HepG2 (cell line): ENCODE data around the gene GATB. TPM values are rescaled to one million over a fixed set of nuclear protein-coding genes. Genes with fewer than 3 reads are reported as not detected.

ENCODE experiments used
- ATAC-seq: fragments of 200-7000 bp; cut with Tn5 transposase; 3 replicates; pipeline ENCODE4 v1.9.1; 2020; ENCODE audit warnings: mild to moderate bottlenecking, moderate library complexity
- BruUV-seq: library from RNA; stranded (reverse); fragments of 400-500 nt; replicated peaks from 2 replicates; lab custom pipeline; 2021; lab: Mats Ljungman, UMichigan
- CTCF ChIA-PET: fragments of 300-600 bp; formaldehyde crosslinking; extraction: SDS; loops from one replicate; lab custom pipeline; 2021; ENCODE audit warnings: low total read pairs, inconsistent platforms, low intra/inter-chr PET ratio; lab: Yijun Ruan, JAX
- POLR2A ChIA-PET: fragments of 350-600 bp; sonication (Branson Sonifier 250); formaldehyde crosslinking; loops from one replicate; lab custom pipeline; 2020; ENCODE audit warnings: antibody characterized with exemption, inconsistent platforms; lab: Yijun Ruan, JAX
- DNase-seq: peaks from one replicate; pipeline ENCODE4 v3.0.0-alpha.2; 2015; ENCODE audit warnings: low spot score
- FAIRE-seq: peaks from 3 replicates; lab custom pipeline; 2011; peaks lifted over from hg19 to GRCh38; lab: Jason Lieb, UNC
- H2AFZ ChIP-seq: one replicate; pipeline ENCODE4 v1.6.1; 2011; ENCODE audit warnings: low read length, inconsistent platforms
- H3K27ac ChIP-seq: fragments of 300-600 bp; 3 replicates; pipeline ENCODE4 v1.8.0; 2011; ENCODE audit warnings: mixed run types, mild to moderate bottlenecking, mixed read lengths, low read length, inconsistent platforms; ENCODE audit not compliant: insufficient read depth; ENCODE audit errors: extremely low read length
- H3K27me3 ChIP-seq, 2 experiments: fragments of 200-600 bp in 1 of 2; 2 replicates in 1 of 2; 3 replicates in 1 of 2; pipeline versions ENCODE4 v1.6.0 to v1.8.0; 2011; ENCODE audit warnings: low read length in 2 of 2, mild to moderate bottlenecking in 2 of 2, moderate library complexity in 2 of 2, inconsistent platforms in 1 of 2; ENCODE audit not compliant: insufficient read depth in 2 of 2, control insufficient read depth in 1 of 2
- H3K36me3 ChIP-seq, 2 experiments: fragments of 200-600 bp in 1 of 2; replicated peaks in 1 of 2; 2 replicates in 1 of 2; 3 replicates in 1 of 2; pipeline versions ENCODE4 v1.5.1 to v1.8.0; 2011; ENCODE audit warnings: low read length in 2 of 2, inconsistent platforms in 1 of 2; ENCODE audit not compliant: insufficient read depth in 2 of 2, control insufficient read depth in 1 of 2
- H3K4me1 ChIP-seq: 2 replicates; pipeline ENCODE4 v1.5.1; 2012; ENCODE audit warnings: low read length, inconsistent platforms; ENCODE audit not compliant: insufficient read depth
- H3K4me2 ChIP-seq: 2 replicates; pipeline ENCODE4 v1.6.0; 2011; ENCODE audit warnings: low read depth, low read length, inconsistent platforms
- H3K4me3 ChIP-seq, 3 experiments: fragments of 200-600 bp in 1 of 3; sonication (generic), shearing (Covaris generic) in 1 of 3; replicated peaks in 1 of 3; 2 replicates each; pipeline ENCODE4 v1.5.1; 2011 to 2016; ENCODE audit warnings: low read length in 3 of 3, inconsistent platforms in 2 of 3, low read depth in 2 of 3, mild to moderate bottlenecking in 2 of 3, control low read depth in 1 of 3, mixed read lengths in 1 of 3; ENCODE audit not compliant: insufficient read depth in 1 of 3
- H3K79me2 ChIP-seq: one replicate; pipeline ENCODE4 v1.6.1; 2011; ENCODE audit warnings: low read length, inconsistent platforms; ENCODE audit not compliant: insufficient read depth
- H3K9ac ChIP-seq: 2 replicates; pipeline ENCODE4 v1.6.0; 2011; ENCODE audit warnings: mild to moderate bottlenecking, low read depth, low read length, inconsistent platforms; ENCODE audit not compliant: insufficient read depth
- H3K9me3 ChIP-seq: 2 replicates; pipeline ENCODE4 v1.5.1; 2012; ENCODE audit warnings: mild to moderate bottlenecking, low read length
- H4K20me1 ChIP-seq: 2 replicates; pipeline ENCODE4 v1.6.0; 2011; ENCODE audit warnings: inconsistent platforms, mild to moderate bottlenecking, low read length, moderate library complexity; ENCODE audit not compliant: insufficient read depth
- BHLHE40 ChIP-seq: IDR thresholded peaks from 2 replicates; pipeline ENCODE4 v1.6.1; 2011; ENCODE audit warnings: low read length, improper control_type of control experiment
- CCAR2 ChIP-seq: fragments of 200-400 bp; formaldehyde crosslinking; optimal IDR thresholded peaks from 2 replicates; pipeline ENCODE3; 2018; ENCODE audit warnings: low read depth, mild to moderate bottlenecking, low read length, moderate library complexity
- ELF4 ChIP-seq: sonication (generic); formaldehyde crosslinking; IDR thresholded peaks from 2 replicates; pipeline ENCODE4 v1.5.0; 2020; ENCODE audit warnings: missing genetic modification reagents, mild to moderate bottlenecking, moderate library complexity, borderline replicate concordance
- ETV6 ChIP-seq: sonication (generic); formaldehyde crosslinking; conservative IDR thresholded peaks from 2 replicates; pipeline ENCODE4 v1.4.0; 2020; ENCODE audit warnings: missing genetic modification reagents
- GMEB2 ChIP-seq: IDR thresholded peaks from 2 replicates; pipeline ENCODE4 v1.6.1; 2016; ENCODE audit warnings: missing biosample characterization, missing genetic modification reagents, low read depth
- PBX3 ChIP-seq: sonication (generic); formaldehyde crosslinking; IDR thresholded peaks from 2 replicates; pipeline ENCODE4 v1.8.1; 2023; ENCODE audit warnings: missing genetic modification reagents, inconsistent platforms, borderline replicate concordance
- REPIN1 ChIP-seq: sonication (generic); formaldehyde crosslinking; IDR thresholded peaks from 2 replicates; pipeline ENCODE4 v1.8.0; 2022; ENCODE audit warnings: missing genetic modification reagents, low read depth, mild to moderate bottlenecking, borderline replicate concordance
- THYN1 ChIP-seq: sonication (generic); formaldehyde crosslinking; IDR thresholded peaks from 2 replicates; pipeline ENCODE4 v1.8.1; 2023; ENCODE audit warnings: low read depth, mild to moderate bottlenecking, moderate library complexity, missing genetic modification reagents, borderline replicate concordance
- ZBTB44 ChIP-seq: sonication (generic); formaldehyde crosslinking; IDR thresholded peaks from 2 replicates; pipeline ENCODE4 v1.4.0; 2020; ENCODE audit warnings: missing genetic modification reagents
- ZNF207 ChIP-seq: fragments of 450-650 bp; IDR thresholded peaks from 2 replicates; pipeline ENCODE4 v1.6.1; 2016; ENCODE audit warnings: antibody characterized with exemption, borderline replicate concordance
- ZNF3 ChIP-seq: IDR thresholded peaks from 2 replicates; pipeline ENCODE4 v1.7.0; 2017; ENCODE audit warnings: inconsistent platforms
- ZNF720 ChIP-seq: sonication (generic); formaldehyde crosslinking; IDR thresholded peaks from 2 replicates; pipeline ENCODE4 v1.4.0; 2020; ENCODE audit warnings: missing genetic modification reagents
- WGBS: methylation state at CpG from one replicate; pipeline ENCODE4 v1.1.6; 2017; ENCODE audit warnings: low lambda C conversion rate; 5-methylcytosine and 5-hydroxymethylcytosine counted together
- in situ Hi-C: cut with HindIII; loops from 2 replicates; pipeline ENCODE4 v1.10.0; 2017; ENCODE audit warnings: low pct_unique_long_range_greater_than_20kb; ENCODE audit not compliant: extremely low pct_ligation_motif_present
- intact Hi-C: fragments of 100-400 bp; cut with micrococcal nuclease; formaldehyde crosslinking; loops from one replicate; pipeline ENCODE4 v1.10.0; 2022; ENCODE audit not compliant: unreplicated experiment
- polyA plus RNA-seq, 8 experiments: library from polyadenylated mRNA; depleted of rRNA in 3 of 8; stranded (reverse) in 7 of 8; unstranded in 1 of 8; fragments of >200 nt; fragmentation: Illumina TruSeq in 4 of 8; extraction: Trizol in 4 of 8; gene quantifications; 2 replicates each; pipeline versions ENCODE4 v1.2.1 to v1.2.3, GENCODE V29; 2011 to 2016; ENCODE audit warnings: low read depth in 4 of 8, missing spikeins in 1 of 8, mixed read lengths in 1 of 8; ENCODE audit not compliant: insufficient read depth in 1 of 8
- total RNA-seq, 5 experiments: library from RNA; depleted of rRNA; stranded (reverse); fragments of >200 nt; fragmentation: Illumina TruSeq; extraction: Trizol; gene quantifications; 2 replicates each; pipeline ENCODE4 v1.2.3, GENCODE V29; 2016; ENCODE audit warnings: low read depth in 1 of 5

The GATB gene
- total and polyA plus RNA-seq, 2 of the 13 experiments (the other 11 are each of a cell fraction or from before 2014, with no cell fraction given), result 32.3 to 32.4 TPM

- TF ChIP-seq ZNF3 (no peak), PBX3 (no peak), ZBTB44 (CRISPR knock-in tag) (no peak)
These were observed 43.4 kb upstream of the GATB start (continued) for GRCh38 chr4:151804086-151804630.

GRCh38 chr4:151803246-151803645 is 42.4 kb upstream of the GATB start:
- Histone ChIP-seq H3K27me3 (no peaks in the 10 kb centered on the region), H3K79me2 (no peaks in the 10 kb centered on the region), H3K9ac (no peak overlapping the region), H2AFZ (no peak overlapping the region), H3K27ac (no peak overlapping the region), H3K4me2 (no peak overlapping the region), H4K20me1 (no peaks in the 10 kb centered on the region), H3K9me3 (no peaks in the 10 kb centered on the region), H3K4me1 (no peaks in the 10 kb centered on the region), H3K4me3 (no peak overlapping the region), H3K36me3 (no peaks in the 10 kb centered on the region)
- intact Hi-C loops, result no loop called here
- 23% methylated on average over 4 of the region's 4 CpGs for WGBS
- CTCF ChIA-PET, result no interaction called here
- in situ Hi-C loops, result no loop called here
- BruUV-seq, result no TSS peak
- ATAC-seq (no peak), DNase-seq (no peak), FAIRE-seq (no peak)
- TF ChIP-seq ELF4 (CRISPR knock-in tag) (no peak), ETV6 (no peak), THYN1 (CRISPR knock-in tag) (no peak), ZNF207 (no peak), REPIN1 (no peak), CCAR2 (no peak), GMEB2 (CRISPR knock-in tag) (no peak), ZNF720 (CRISPR knock-in tag) (no peak), BHLHE40 (no peak)
- POLR2A ChIA-PET, result no interaction called here
